PC-9 (cell line): Measurements from ENCODE around the gene CCR6. TPM values are rescaled to one million over a fixed set of nuclear protein-coding genes. Genes with fewer than 3 reads are reported as not detected.
"Not testable (repeated sequence)": the region's sequence is repeated elsewhere in the genome, so short reads cannot be mapped to it uniquely, and the experiment has no call there.

Experiments used
- BruUV-seq: library from RNA; stranded (reverse); fragments of 400-500 nt; replicated peaks from 2 replicates; lab custom pipeline; 2021; lab: Mats Ljungman, UMichigan
- CTCF ChIA-PET: fragments of 300-600 bp; sonication (Branson Sonifier 250); formaldehyde crosslinking; loops from one replicate; lab custom pipeline; 2022; ENCODE audit warnings: antibody characterized with exemption; lab: Charles Lee
- POLR2A ChIA-PET: fragments of 300-600 bp; sonication (Branson Sonifier 250); formaldehyde crosslinking; loops from one replicate; lab custom pipeline; 2022; ENCODE audit warnings: antibody characterized with exemption; ENCODE audit not compliant: unreplicated experiment; lab: Charles Lee
- DNase-seq, 2 experiments: peaks; one replicate each; pipeline versions ENCODE4 v3.0.0 to v3.0.0-alpha.2; 2015 to 2022; ENCODE audit warnings: mixed read lengths in 1 of 2
- H2AFZ ChIP-seq: fragments of 200-600 bp; sonication (generic); 2 replicates; pipeline ENCODE4 v1.8.1; 2017; ENCODE audit warnings: antibody characterized with exemption
- H3F3A ChIP-seq: fragments of 200-600 bp; sonication (generic); 2 replicates; pipeline ENCODE4 v1.8.1; 2017; ENCODE audit warnings: antibody characterized with exemption, mild to moderate bottlenecking, low read depth; ENCODE audit not compliant: insufficient read depth
- H3K27ac ChIP-seq: fragments of 200-600 bp; sonication (generic); 2 replicates; pipeline ENCODE4 v1.6.1; 2016; ENCODE audit warnings: mixed run types
- H3K27me3 ChIP-seq: fragments of 200-600 bp; sonication (generic); 2 replicates; pipeline ENCODE4 v1.6.1; 2016; ENCODE audit warnings: low read depth, mixed run types; ENCODE audit not compliant: insufficient read depth
- H3K36me3 ChIP-seq: fragments of 200-600 bp; sonication (generic); 2 replicates; pipeline ENCODE4 v1.6.1; 2016; ENCODE audit warnings: low read depth, mixed run types
- H3K4me1 ChIP-seq: fragments of 200-600 bp; sonication (generic); replicated peaks from 2 replicates; pipeline ENCODE4 v1.6.1; 2016; ENCODE audit warnings: mixed run types; ENCODE audit not compliant: insufficient read depth
- H3K4me2 ChIP-seq: fragments of 200-600 bp; sonication (generic); 2 replicates; pipeline ENCODE4 v1.6.1; 2017; ENCODE audit warnings: mixed run types
- H3K4me3 ChIP-seq: fragments of 200-600 bp; sonication (generic); 2 replicates; pipeline ENCODE4 v1.6.1; 2016; ENCODE audit warnings: mixed run types
- H3K79me2 ChIP-seq: fragments of 200-600 bp; sonication (generic); 2 replicates; pipeline ENCODE4 v1.6.1; 2017; ENCODE audit warnings: low read depth, mixed run types
- H3K9me2 ChIP-seq: fragments of 200-600 bp; sonication (generic); 2 replicates; pipeline ENCODE4 v1.8.1; 2017; ENCODE audit warnings: mild to moderate bottlenecking; ENCODE audit not compliant: insufficient read depth
- H3K9me3 ChIP-seq: fragments of 200-600 bp; sonication (generic); 2 replicates; pipeline ENCODE4 v1.8.1; 2016; ENCODE audit warnings: low read depth; ENCODE audit not compliant: insufficient read depth
- H4K20me1 ChIP-seq: fragments of 200-600 bp; sonication (generic); 2 replicates; pipeline ENCODE4 v1.8.1; 2017; ENCODE audit not compliant: insufficient read depth
- intact Hi-C: fragments of 100-400 bp; cut with micrococcal nuclease; formaldehyde crosslinking; loops from one replicate; pipeline ENCODE4 v1.10.0; 2022; ENCODE audit not compliant: unreplicated experiment
- total RNA-seq: library from RNA; stranded (reverse); gene quantifications from 2 replicates; pipeline ENCODE4 v1.2.3, GENCODE V29; 2021
- TF ChIP-seq, protein P1 (sequence below): fragments of 200-600 bp; sonication (generic); conservative IDR thresholded peaks from 2 replicates; pipeline ENCODE4 v1.6.1; 2017; ENCODE audit warnings: mixed run types, antibody characterized with exemption, mild to moderate bottlenecking, moderate library complexity

Gene CCR6
- total RNA-seq, 1 experiment from 2014 or later, result not detected

DNA sequence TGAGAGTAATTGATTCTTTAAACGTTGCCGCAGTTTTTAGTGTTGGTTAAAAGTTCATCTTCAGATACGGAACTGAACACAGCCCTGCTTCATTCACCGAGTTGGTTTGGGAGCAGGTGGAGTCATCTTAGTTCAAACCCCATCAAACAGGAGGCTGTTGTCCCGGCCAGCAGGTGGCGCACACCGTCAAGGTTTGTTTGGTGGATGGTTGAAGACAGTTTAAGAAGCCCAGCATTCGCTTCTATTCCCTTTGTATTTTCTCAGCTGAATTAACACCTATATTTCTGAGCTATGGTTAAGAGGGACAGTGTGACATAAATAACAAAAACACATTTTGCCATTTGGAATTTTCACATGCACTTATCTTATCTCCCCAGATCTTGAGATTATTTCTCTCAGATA is 60.0 kb downstream of the CCR6 start:
- CTCF ChIA-PET, result not testable (repeated sequence)

DNA sequence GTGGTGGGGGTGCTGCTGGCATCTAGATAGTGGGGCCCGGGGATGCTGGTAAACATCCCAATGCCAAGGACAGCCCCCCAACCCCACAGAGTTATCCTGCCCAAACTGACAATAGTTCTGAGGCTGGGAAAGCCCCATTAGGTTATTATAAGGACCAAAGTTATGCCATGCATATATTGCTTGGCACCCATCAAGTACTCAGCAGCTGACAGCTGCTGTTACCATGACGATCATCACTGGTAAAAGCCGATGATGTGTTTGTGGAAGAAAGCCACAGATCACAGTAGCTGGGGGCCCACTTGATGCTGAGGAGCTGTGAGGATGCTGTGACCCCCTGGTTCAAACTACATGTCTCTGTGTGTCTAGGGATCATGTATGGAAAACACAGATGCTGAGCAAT is 62.2 kb downstream of the CCR6 start:
- H3K9me3 ChIP-seq, H2AFZ ChIP-seq, H3F3A ChIP-seq, BruUV-seq, H3K4me1 ChIP-seq, H3K4me2 ChIP-seq, H3K4me3 ChIP-seq, CTCF ChIA-PET, POLR2A ChIA-PET, DNase-seq, H3K9me2 ChIP-seq, H3K27ac ChIP-seq, H4K20me1 ChIP-seq, H3K36me3 ChIP-seq, H3K79me2 ChIP-seq: not testable (repeated sequence)
- peaks cover 10% of the 10 kb centered on the region; the same call in 1 of the 2 replicates for H3K27me3 ChIP-seq
- intact Hi-C loops, result loop anchor here (5.0 kb wide), 1 partner anchor 182 kb away; no protein-coding TSS in a partner anchor

More for the DNA sequence above, 60.0 kb downstream of the CCR6 start:
- POLR2A ChIA-PET, BruUV-seq, H4K20me1 ChIP-seq, H3K4me1 ChIP-seq, H3F3A ChIP-seq, H3K4me2 ChIP-seq, H3K4me3 ChIP-seq, H3K9me2 ChIP-seq, DNase-seq, H3K27me3 ChIP-seq, H3K27ac ChIP-seq, intact Hi-C loops, H3K9me3 ChIP-seq, H2AFZ ChIP-seq, H3K36me3 ChIP-seq, H3K79me2 ChIP-seq: not testable (repeated sequence)
- TF ChIP-seq, protein P1, sequence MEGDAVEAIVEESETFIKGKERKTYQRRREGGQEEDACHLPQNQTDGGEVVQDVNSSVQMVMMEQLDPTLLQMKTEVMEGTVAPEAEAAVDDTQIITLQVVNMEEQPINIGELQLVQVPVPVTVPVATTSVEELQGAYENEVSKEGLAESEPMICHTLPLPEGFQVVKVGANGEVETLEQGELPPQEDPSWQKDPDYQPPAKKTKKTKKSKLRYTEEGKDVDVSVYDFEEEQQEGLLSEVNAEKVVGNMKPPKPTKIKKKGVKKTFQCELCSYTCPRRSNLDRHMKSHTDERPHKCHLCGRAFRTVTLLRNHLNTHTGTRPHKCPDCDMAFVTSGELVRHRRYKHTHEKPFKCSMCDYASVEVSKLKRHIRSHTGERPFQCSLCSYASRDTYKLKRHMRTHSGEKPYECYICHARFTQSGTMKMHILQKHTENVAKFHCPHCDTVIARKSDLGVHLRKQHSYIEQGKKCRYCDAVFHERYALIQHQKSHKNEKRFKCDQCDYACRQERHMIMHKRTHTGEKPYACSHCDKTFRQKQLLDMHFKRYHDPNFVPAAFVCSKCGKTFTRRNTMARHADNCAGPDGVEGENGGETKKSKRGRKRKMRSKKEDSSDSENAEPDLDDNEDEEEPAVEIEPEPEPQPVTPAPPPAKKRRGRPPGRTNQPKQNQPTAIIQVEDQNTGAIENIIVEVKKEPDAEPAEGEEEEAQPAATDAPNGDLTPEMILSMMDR, result peak; percentile 23; the same call in 1 of the 2 replicates

DNA sequence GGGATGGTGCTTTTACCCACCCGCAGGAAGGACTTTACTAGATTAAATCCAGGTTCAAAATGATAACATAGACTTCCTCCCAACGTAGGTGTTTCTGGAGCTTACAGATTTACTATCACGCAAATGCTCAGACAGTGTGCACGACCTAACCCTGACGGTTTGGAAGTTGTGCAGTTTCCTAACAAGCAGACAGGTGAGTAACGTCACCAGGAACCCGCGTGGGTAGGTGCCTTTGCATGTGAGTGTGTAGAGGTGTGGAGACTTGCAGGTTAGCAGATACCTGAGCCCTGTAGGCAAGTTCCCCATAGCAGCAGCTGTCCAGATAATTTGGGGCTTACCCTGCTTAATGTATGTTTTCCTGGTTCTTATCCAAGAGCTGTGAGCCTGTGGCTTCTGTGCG is 64.4 kb downstream of the CCR6 start:
- H2AFZ ChIP-seq, H3K4me3 ChIP-seq, H4K20me1 ChIP-seq, CTCF ChIA-PET, H3K27ac ChIP-seq, DNase-seq, H3K4me2 ChIP-seq, H3K9me3 ChIP-seq, POLR2A ChIA-PET, H3K4me1 ChIP-seq, H3K79me2 ChIP-seq, H3F3A ChIP-seq, H3K36me3 ChIP-seq, H3K9me2 ChIP-seq, BruUV-seq: not testable (repeated sequence)
- peaks cover 10% of the 10 kb centered on the region; the same call in 1 of the 2 replicates for H3K27me3 ChIP-seq
- intact Hi-C loops, result loop anchor here (5.0 kb wide), 1 partner anchor 180 kb away; no protein-coding TSS in a partner anchor

Other genes with a start within 250 kb of the CCR6 start
- gene RNASET2, start 166.5 kb upstream of the CCR6 start, total RNA-seq, result 16.3 and 20.1 TPM in 2 replicates
- gene CEP43, start 123.7 kb upstream of the CCR6 start, total RNA-seq, result 18.1 and 19.7 TPM in 2 replicates
- gene GPR31, start 34.9 kb downstream of the CCR6 start, total RNA-seq, result not detected in 2 replicates
- not detected in 2 replicates for gene UNC93A, start 168.2 kb downstream of the CCR6 start, total RNA-seq
- gene TTLL2, start 202.0 kb downstream of the CCR6 start, total RNA-seq, result not detected in 2 replicates